Measurements from ENCODE around the gene SPAM1.
"Not testable (repeated sequence)": the region's sequence is repeated elsewhere in the genome, so short reads cannot be mapped to it uniquely, and the experiment has no call there.

Gene SPAM1

DNA sequence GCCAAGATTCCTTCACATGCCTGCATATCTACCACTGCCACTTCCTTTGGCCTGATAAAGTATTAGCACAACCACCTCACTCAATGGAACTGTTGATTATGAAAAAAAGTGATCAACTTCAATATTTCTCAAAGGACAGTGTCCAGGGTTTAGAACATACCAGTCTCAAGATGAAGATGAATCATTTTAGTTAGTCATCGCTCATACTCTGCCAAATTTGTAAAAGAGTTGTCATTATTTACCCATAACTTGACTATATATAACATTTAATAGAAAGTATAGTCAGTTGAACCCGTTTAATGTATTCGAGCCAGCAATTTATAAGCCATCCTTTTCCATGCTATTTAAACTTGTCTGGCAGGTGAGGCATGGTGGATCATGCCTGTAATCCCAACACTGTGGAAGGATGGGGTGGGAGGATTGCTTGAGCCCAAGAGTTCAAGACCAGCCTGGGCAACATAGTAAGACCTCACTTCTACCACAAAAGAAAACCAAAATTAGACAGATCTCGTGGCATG, 33.2 kb downstream of the SPAM1 start:
- DNase-seq = no peak

DNA sequence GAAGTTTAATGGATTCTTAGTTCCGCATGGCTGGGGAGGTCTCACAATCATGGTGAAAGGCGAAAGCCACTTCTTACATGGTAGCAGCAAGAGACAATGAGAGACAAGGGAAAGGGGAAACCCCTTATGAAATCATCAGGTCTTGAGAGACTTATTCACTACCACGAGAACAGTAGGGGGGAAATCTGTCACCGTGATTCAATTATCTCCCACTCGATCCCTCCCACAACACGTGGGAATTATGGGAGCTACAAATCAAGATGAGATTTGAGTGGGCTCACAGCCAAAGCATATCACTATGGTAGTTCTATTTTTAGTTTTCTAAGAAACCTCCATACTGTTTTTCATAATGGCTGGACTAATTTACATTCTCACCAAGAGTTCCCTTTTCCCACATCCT, 36.7 kb downstream of the SPAM1 start:
- no peak for DNase-seq

DNA sequence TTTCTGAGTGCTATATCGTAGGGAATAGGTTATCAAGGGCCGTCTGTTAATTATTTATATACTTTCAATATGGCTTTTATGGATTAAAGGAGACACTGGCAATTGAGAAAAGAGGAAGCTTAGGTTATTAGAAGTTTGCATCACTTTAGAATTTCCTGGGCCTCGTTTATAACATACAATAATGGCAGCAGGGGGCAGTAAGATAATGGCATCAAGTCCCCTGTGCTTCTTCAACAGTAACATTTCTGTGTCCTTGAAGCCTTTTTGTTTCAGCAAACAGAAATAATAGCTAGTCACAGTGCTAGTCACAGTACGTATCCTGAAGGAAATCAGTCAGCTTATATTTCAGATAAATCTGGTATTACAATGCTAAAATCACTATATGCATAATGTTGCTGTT, 41.9 kb downstream of the SPAM1 start:
- no peak for DNase-seq

- no peak for DNase-seq
These were observed 47.0 kb downstream of the SPAM1 start for GRCh38 chr7:123972045-123972444.

DNA sequence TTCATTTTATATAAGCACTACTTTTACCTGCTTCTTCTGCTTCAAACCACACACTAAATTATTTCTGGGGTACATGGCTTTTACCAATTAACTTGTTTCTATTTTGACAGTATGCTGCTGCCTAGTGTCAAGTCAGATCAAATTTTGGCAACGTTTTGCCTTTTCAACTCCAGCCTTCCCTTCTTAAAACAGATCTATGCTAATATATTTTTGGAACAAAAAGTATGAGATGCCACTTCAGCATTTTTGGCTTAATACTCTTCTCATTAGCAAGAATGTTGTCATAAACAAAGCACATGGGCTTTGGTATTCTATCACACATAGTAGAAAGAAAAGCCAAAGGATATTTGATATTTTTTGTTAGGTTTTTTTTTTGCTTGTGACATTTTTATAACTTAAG, 47.8 kb downstream of the SPAM1 start:
- no peak for DNase-seq

DNA sequence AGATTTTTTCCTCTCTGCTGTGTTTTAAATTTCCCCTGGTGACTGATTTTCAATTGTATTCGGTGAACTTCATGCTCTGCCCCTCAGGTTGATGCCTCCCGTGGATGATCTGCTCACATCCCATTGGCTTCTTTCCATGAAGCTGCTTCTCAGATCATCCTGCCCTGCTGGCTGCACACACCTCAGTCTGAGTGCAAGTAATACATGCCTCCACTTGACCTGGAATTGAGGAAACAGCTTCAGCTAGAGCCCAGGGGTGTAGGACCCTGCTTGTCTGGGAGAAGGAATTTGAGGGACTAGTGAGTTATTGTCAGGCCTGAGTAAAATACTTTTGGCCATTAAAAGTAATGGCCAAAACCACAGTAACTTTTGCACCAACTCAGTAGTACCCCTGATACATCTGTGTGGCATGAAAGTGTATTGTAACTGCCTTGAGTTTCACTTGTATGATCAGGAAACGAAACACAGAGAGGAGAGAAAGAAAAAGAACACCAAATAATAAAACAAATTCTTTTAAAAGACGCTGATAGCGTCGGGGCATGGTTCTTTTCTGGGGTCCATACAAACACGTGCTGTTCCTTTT, 49.4 kb downstream of the SPAM1 start:
- DNase-seq = no peak

- no peak for DNase-seq
These were observed 50.0 kb downstream of the SPAM1 start for GRCh38 chr7:123975084-123975483.

- no peak for DNase-seq
These were observed 52.0 kb downstream of the SPAM1 start for GRCh38 chr7:123977081-123977480.

- DNase-seq = no peak
These were observed 54.8 kb downstream of the SPAM1 start for GRCh38 chr7:123979876-123980275.

- no peak for DNase-seq
These were observed 62.4 kb downstream of the SPAM1 start for GRCh38 chr7:123987445-123987844.

DNA sequence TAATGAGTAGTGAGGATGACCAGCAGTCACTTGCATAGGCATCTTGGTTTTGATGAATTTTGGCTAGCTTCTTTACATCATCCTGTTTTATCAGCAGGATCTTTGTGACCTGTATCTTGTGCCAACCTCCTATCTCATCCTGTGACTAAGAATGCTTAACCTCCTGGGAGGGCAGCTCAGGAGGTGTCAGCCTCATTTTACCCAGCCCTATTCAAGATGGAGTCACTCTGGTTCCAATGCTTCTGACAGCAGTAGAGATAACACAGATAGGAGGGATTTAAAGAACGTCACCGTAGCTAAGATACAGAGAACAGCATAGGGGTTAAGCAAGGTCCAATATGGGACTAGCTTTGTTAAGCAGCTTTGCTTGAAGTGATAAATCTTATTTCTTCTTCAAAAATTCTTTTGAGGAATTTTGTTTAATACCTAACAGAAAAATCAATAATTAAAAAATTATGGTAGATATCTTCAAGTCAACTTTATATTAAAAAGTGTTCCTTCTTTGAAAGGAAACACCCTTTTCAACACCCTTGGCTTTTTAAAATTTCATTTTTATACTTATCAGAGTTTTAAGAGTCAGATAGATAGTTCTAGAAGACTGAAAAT, 68.0 kb downstream of the SPAM1 start:
- no peak for DNase-seq

GRCh38 chr7:123993996-123994395, 69.0 kb downstream of the SPAM1 start:
- no peak for DNase-seq

- DNase-seq = no peak
These were observed 69.4 kb downstream of the SPAM1 start for GRCh38 chr7:123994449-123994848.

GRCh38 chr7:123995617-123996326, 70.7 kb downstream of the SPAM1 start:
- no peak for DNase-seq

DNA sequence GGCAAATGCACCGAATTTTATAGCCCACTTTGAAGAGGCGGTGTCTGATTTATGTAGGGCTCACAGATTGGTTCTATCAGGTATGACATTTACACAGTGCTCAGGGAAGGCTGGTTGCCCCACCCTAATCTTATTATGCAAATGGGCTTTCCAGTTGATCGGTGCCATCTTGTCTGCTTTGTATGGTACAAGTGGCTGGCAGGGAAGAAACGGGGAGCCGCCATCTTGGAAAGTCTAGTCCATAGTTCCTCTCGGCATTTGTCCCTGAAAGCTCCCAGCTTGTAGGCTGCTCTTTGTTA, 71.2 kb downstream of the SPAM1 start:
- DNase-seq = no peak

- no peak for DNase-seq
These were observed 73.9 kb downstream of the SPAM1 start for GRCh38 chr7:123998921-123999320.

GRCh38 chr7:123999703-124000102, 74.7 kb downstream of the SPAM1 start:
- DNase-seq = no peak

DNA sequence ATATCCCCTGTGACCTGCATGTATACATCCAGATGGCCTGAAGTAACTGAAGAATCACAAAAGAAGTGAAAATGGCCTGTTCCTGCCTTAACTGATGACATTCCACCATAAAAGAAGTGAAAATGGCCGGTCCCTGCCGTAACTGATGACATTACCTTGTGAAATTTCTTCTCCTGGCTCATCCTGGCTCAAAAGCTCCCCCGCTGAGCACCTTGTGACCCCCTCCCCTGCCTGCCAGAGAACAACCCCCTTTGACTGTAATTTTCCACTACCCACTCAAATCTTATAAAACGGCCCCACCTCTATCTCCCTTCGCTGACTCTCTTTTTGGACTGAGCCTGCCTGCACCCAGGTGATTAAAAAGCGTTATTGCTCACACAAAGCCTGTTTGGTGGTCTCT, 83.3 kb downstream of the SPAM1 start:
- DNase-seq = not testable (repeated sequence)

DNA sequence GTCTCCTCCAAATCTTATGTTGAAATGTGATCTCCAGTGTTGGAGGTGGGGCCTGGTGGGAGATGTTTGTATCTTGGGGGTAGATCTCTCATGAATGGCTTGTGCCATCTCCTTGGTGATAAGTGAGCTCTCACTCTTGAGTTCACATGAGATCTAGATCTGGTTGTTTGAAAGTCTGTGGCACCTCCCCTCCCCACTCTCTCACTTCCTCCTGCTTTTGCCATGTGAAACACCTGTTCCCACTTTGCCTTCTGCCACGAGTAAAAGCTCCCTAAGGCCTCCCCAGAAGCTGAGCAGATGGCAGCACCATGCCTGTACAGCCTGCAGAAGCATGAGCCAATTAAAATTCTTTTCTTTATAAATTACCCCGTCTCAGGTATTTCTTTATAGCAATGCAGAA, 84.3 kb downstream of the SPAM1 start:
- no peak for DNase-seq
